Germinal center (tissue), 1 donor: ENCODE measurements around the gene UGT1A4.

Experiments
- DNase-seq: peaks from one replicate; pipeline ENCODE4 v3.0.0; 2012; ENCODE audit warnings: mixed read lengths, low spot score

The UGT1A4 gene

GRCh38 chr2:233791151-233791882, 72.8 kb downstream of the UGT1A4 start:
- no peak for DNase-seq

- no peak for DNase-seq
These were observed 73.4 kb downstream of the UGT1A4 start for GRCh38 chr2:233791883-233792329.

GRCh38 chr2:233792720-233793119, 74.2 kb downstream of the UGT1A4 start:
- no peak for DNase-seq

- DNase-seq = no peak
These were observed 75.1 kb downstream of the UGT1A4 start for GRCh38 chr2:233793465-233794127.

- no peak for DNase-seq
These were observed 75.7 kb downstream of the UGT1A4 start for GRCh38 chr2:233794128-233794658.

GRCh38 chr2:233795735-233796171, 77.2 kb downstream of the UGT1A4 start:
- DNase-seq = no peak

- no peak for DNase-seq
These were observed 77.7 kb downstream of the UGT1A4 start for GRCh38 chr2:233796254-233796653.

GRCh38 chr2:233798335-233799086, 80.0 kb downstream of the UGT1A4 start:
- no peak for DNase-seq

- DNase-seq = no peak
These were observed 80.6 kb downstream of the UGT1A4 start for GRCh38 chr2:233799087-233799665.

GRCh38 chr2:233799716-233800115, 81.2 kb downstream of the UGT1A4 start:
- DNase-seq = no peak

- DNase-seq = no peak
These were observed 81.7 kb downstream of the UGT1A4 start for GRCh38 chr2:233800208-233800607.

GRCh38 chr2:233801357-233802131, 83.0 kb downstream of the UGT1A4 start:
- peak; percentile 26 for DNase-seq

GRCh38 chr2:233802132-233802815, 83.7 kb downstream of the UGT1A4 start:
- DNase-seq = no peak

- no peak for DNase-seq
These were observed 84.9 kb downstream of the UGT1A4 start for GRCh38 chr2:233803292-233803911.

GRCh38 chr2:233803994-233804393, 85.5 kb downstream of the UGT1A4 start:
- DNase-seq = no peak

GRCh38 chr2:233807215-233807865, 88.8 kb downstream of the UGT1A4 start:
- DNase-seq = no peak

GRCh38 chr2:233807966-233808935, 89.7 kb downstream of the UGT1A4 start:
- no peak for DNase-seq

GRCh38 chr2:233810385-233810784, 91.8 kb downstream of the UGT1A4 start:
- DNase-seq = no peak

GRCh38 chr2:233811087-233811486, 92.6 kb downstream of the UGT1A4 start:
- no peak for DNase-seq
